GM12878 (cell line): ENCODE measurements around the gene STRADB.

ENCODE experiments used
- CEBPB ChIP-seq, 2 experiments: fragments of 150-350 bp in 1 of 2; IDR thresholded peaks; 2 replicates each; pipeline ENCODE4 v1.6.1; 2012 to 2014; ENCODE audit warnings: low read depth in 2 of 2, low read length in 2 of 2, borderline replicate concordance in 1 of 2, inconsistent platforms in 1 of 2
- CHD1 ChIP-seq: IDR thresholded peaks from 2 replicates; pipeline ENCODE4 v1.6.1; 2012; ENCODE audit warnings: low read depth, low read length, improper control_type of control experiment
- CTCF ChIP-seq, 3 experiments: IDR thresholded peaks in 2 of 3; conservative IDR thresholded peaks in 1 of 3; 2 replicates each; pipeline ENCODE4 v1.5.1; 2011; ENCODE audit warnings: low read depth in 3 of 3, low read length in 3 of 3, mild to moderate bottlenecking in 3 of 3, control low read depth in 2 of 3, moderate library complexity in 2 of 3, inconsistent platforms in 1 of 3, mixed read lengths in 1 of 3; ENCODE audit not compliant: control insufficient read depth in 2 of 3, insufficient read depth in 1 of 3; ENCODE audit errors: extremely low read depth in 1 of 3
- E4F1 ChIP-seq: fragments of 450-650 bp; IDR thresholded peaks from 2 replicates; pipeline ENCODE4 v1.6.1; 2018; ENCODE audit warnings: borderline replicate concordance, mild to moderate bottlenecking; ENCODE audit not compliant: partially characterized antibody
- EZH2 ChIP-seq: IDR thresholded peaks from 2 replicates; pipeline ENCODE4 v1.6.1; 2012; ENCODE audit warnings: low read depth, mild to moderate bottlenecking, control low read depth, inconsistent platforms, low read length, borderline replicate concordance; ENCODE audit not compliant: control insufficient read depth
- FOS ChIP-seq: IDR thresholded peaks from 3 replicates; pipeline ENCODE4 v1.6.1; 2011; ENCODE audit warnings: borderline replicate concordance; ENCODE audit not compliant: insufficient read length; ENCODE audit errors: extremely low read depth
- KLF5 ChIP-seq: fragments of 450-650 bp; IDR thresholded peaks from 2 replicates; pipeline ENCODE4 v1.6.1; 2014; ENCODE audit warnings: mild to moderate bottlenecking; ENCODE audit not compliant: partially characterized antibody
- MAX ChIP-seq: IDR thresholded peaks from 2 replicates; pipeline ENCODE4 v1.6.1; 2012; ENCODE audit warnings: low read depth, low read length, improper control_type of control experiment
- NFYB ChIP-seq: IDR thresholded peaks from 2 replicates; pipeline ENCODE4 v1.6.1; 2011; ENCODE audit warnings: low read depth, mild to moderate bottlenecking, low read length, improper control_type of control experiment, moderate library complexity; ENCODE audit not compliant: insufficient read depth
- PRDM15 ChIP-seq: fragments of 450-650 bp; formaldehyde crosslinking; IDR thresholded peaks from 2 replicates; pipeline ENCODE4 v1.4.0; 2020; ENCODE audit warnings: mild to moderate bottlenecking, moderate library complexity
- RCOR1 ChIP-seq: conservative IDR thresholded peaks from 2 replicates; pipeline ENCODE4 v1.6.1; 2012; ENCODE audit warnings: low read depth, low read length, improper control_type of control experiment
- RFX5 ChIP-seq: IDR thresholded peaks from 2 replicates; pipeline ENCODE4 v1.6.1; 2011; ENCODE audit warnings: low read depth, low read length, improper control_type of control experiment
- RUNX3 ChIP-seq: IDR thresholded peaks from 2 replicates; pipeline ENCODE4 v1.6.1; 2012; ENCODE audit warnings: low read length, inconsistent platforms
- ZNF207 ChIP-seq: fragments of 450-650 bp; IDR thresholded peaks from 2 replicates; pipeline ENCODE4 v1.6.1; 2014; ENCODE audit warnings: antibody characterized with exemption, mild to moderate bottlenecking, borderline replicate concordance

GRCh38 chr2:201470821-201471731 is 19.5 kb downstream of the STRADB start:
- TF ChIP-seq RFX5 (no peak), CTCF (IDR thresholded peaks at IDR 0.05 in 2 of 3, conservative IDR thresholded peaks at IDR 0.05 in 1 of 3; ENCODE audit: control insufficient read depth in 2 of 3, extremely low read depth in 1 of 3, insufficient read depth in 1 of 3, low read depth in 3 of 3, low read length in 3 of 3) (no peak), KLF5 (no peak), CEBPB (IDR thresholded peaks at IDR 0.05; ENCODE audit: borderline replicate concordance in 1 of 2, low read depth in 2 of 2, low read length in 2 of 2) (no peak), CHD1 (no peak), NFYB (no peak), E4F1 (no peak), RUNX3 (no peak), FOS (no peak), PRDM15 (CRISPR knock-in tag) (no peak), MAX (no peak), RCOR1 (no peak), EZH2 (no peak), ZNF207 (no peak)
